Measurements from ENCODE around the gene COL4A1.
A peak's percentile ranks its signal among the peaks of the same experiment; 100 is the strongest.

The COL4A1 gene

GRCh38 chr13:110341445-110342244 is 34.7 kb upstream of the COL4A1 start:
- no peak for DNase-seq (ENCODE audit: low read depth in 2 of 2)

- DNase-seq (ENCODE audit: low read depth in 2 of 2), result peak; percentile 38 to 53
Observed at GRCh38 chr13:110340812-110341444, 34.0 kb upstream of the COL4A1 start.

GRCh38 chr13:110339975-110340550 is 33.1 kb upstream of the COL4A1 start:
- no peak for DNase-seq (ENCODE audit: low read depth in 2 of 2)

GRCh38 chr13:110339263-110339662 is 32.3 kb upstream of the COL4A1 start:
- no peak for DNase-seq (ENCODE audit: low read depth in 2 of 2)

- no peak for DNase-seq (ENCODE audit: low read depth in 2 of 2)
Observed at GRCh38 chr13:110338441-110339101, 31.6 kb upstream of the COL4A1 start.

- no peak for DNase-seq (ENCODE audit: low read depth in 2 of 2)
Observed at GRCh38 chr13:110337247-110337646, 30.3 kb upstream of the COL4A1 start.

GRCh38 chr13:110336681-110337080 is 29.7 kb upstream of the COL4A1 start:
- DNase-seq (ENCODE audit: low read depth in 2 of 2), result no peak

GRCh38 chr13:110336108-110336507 is 29.2 kb upstream of the COL4A1 start:
- DNase-seq (ENCODE audit: low read depth in 2 of 2), result no peak

GRCh38 chr13:110334841-110335490 is 28.0 kb upstream of the COL4A1 start:
- no peak for DNase-seq (ENCODE audit: low read depth in 2 of 2)

- DNase-seq (ENCODE audit: low read depth in 2 of 2), result no peak
Observed at GRCh38 chr13:110334256-110334655, 27.3 kb upstream of the COL4A1 start.

- DNase-seq (ENCODE audit: low read depth in 2 of 2), result no peak
Observed at GRCh38 chr13:110333837-110334236, 26.9 kb upstream of the COL4A1 start.

- DNase-seq (ENCODE audit: low read depth in 2 of 2), result no peak
Observed at GRCh38 chr13:110332750-110333149, 25.8 kb upstream of the COL4A1 start.

- no peak for DNase-seq (ENCODE audit: low read depth in 2 of 2)
Observed at GRCh38 chr13:110331362-110331761, 24.4 kb upstream of the COL4A1 start.

GRCh38 chr13:110330491-110331011 is 23.6 kb upstream of the COL4A1 start:
- no peak for DNase-seq (ENCODE audit: low read depth in 2 of 2)

GRCh38 chr13:110329798-110330461 is 23.0 kb upstream of the COL4A1 start:
- no peak for DNase-seq (ENCODE audit: low read depth in 2 of 2)

GRCh38 chr13:110329258-110329657 is 22.3 kb upstream of the COL4A1 start:
- no peak for DNase-seq (ENCODE audit: low read depth in 2 of 2)

- DNase-seq (ENCODE audit: low read depth in 2 of 2), result no peak
Observed at GRCh38 chr13:110328573-110328972, 21.6 kb upstream of the COL4A1 start.

GRCh38 chr13:110327051-110327721 is 20.2 kb upstream of the COL4A1 start:
- no peak for DNase-seq (ENCODE audit: low read depth in 2 of 2)

GRCh38 chr13:110326263-110326904 is 19.4 kb upstream of the COL4A1 start:
- DNase-seq (ENCODE audit: low read depth in 2 of 2), result no peak
